ENCODE results near the gene TGM5. TPM values are rescaled to one million over a fixed set of nuclear protein-coding genes. Genes with fewer than 3 reads are reported as not detected.
A peak's percentile ranks its signal among the peaks of the same experiment; 100 is the strongest.

TGM5 gene
- total RNA-seq, 4 donors from 2014 or later: 0.31 to 1.3 (median 0.58) TPM; not detected in 1

- peaks cover 6% of the 10 kb centered on the region for H3K27me3 ChIP-seq
- ATAC-seq: no peak
- no peak overlapping the region for H3K27ac ChIP-seq
- 60 to 62% methylated on average over 4 to 6 of the region's 15 CpGs for WGBS, 2 donors (ENCODE audit: low coverage in 1 of 2)
- no peak for TF ChIP-seq POLR2A (IDR thresholded peaks at IDR 0.05)
- TF ChIP-seq CTCF (IDR thresholded peaks at IDR 0.05): no peak
- no peak for TF ChIP-seq POLR2AphosphoS5 (IDR thresholded peaks at IDR 0.05)
- TF ChIP-seq EP300 (IDR thresholded peaks at IDR 0.05): no peak
- H3K4me3 ChIP-seq: no peak overlapping the region
- H3K9me3 ChIP-seq: no peaks in the 10 kb centered on the region
- peaks cover 0 to 8% (median 0%) of the 10 kb centered on the region in 3 donors for H3K4me1 ChIP-seq
- H3K36me3 ChIP-seq: no peaks in the 10 kb centered on the region
These were observed 20.5 kb upstream of the TGM5 start for GRCh38 chr15:43287254-43287653.

- H3K4me1 ChIP-seq: peaks cover 0 to 8% (median 0%) of the 10 kb centered on the region in 3 donors
- WGBS, 2 donors (ENCODE audit: low coverage in 1 of 2): 40% methylated on average over 3 of the region's 7 CpGs; no CpG with 5 or more reads in 1 of the 2 donors
- no peaks in the 10 kb centered on the region for H3K9me3 ChIP-seq
- ATAC-seq: peak; percentile 7
- TF ChIP-seq POLR2AphosphoS5 (IDR thresholded peaks at IDR 0.05) (no peak), EP300 (IDR thresholded peaks at IDR 0.05) (no peak), POLR2A (IDR thresholded peaks at IDR 0.05) (no peak), CTCF (IDR thresholded peaks at IDR 0.05) (no peak)
- peaks cover 18% of the 10 kb centered on the region for H3K27me3 ChIP-seq
- no peak overlapping the region for H3K4me3 ChIP-seq
- no peaks in the 10 kb centered on the region for H3K36me3 ChIP-seq
- H3K27ac ChIP-seq: no peak overlapping the region
These were observed 19.3 kb upstream of the TGM5 start for GRCh38 chr15:43286074-43286473.

GRCh38 chr15:43285609-43286037 lies 18.9 kb upstream of the TGM5 start:
- TF ChIP-seq CTCF (IDR thresholded peaks at IDR 0.05): peak in 3 of 4 experiments; percentile 82 to 86 (median 84)
- TF ChIP-seq POLR2A (IDR thresholded peaks at IDR 0.05): no peak
- no peak for TF ChIP-seq POLR2AphosphoS5 (IDR thresholded peaks at IDR 0.05)
- TF ChIP-seq EP300 (IDR thresholded peaks at IDR 0.05): no peak
- ATAC-seq: peak; percentile 63
- 0% methylated on average over 2 of the region's 4 CpGs for WGBS, 2 donors (ENCODE audit: low coverage in 1 of 2)

GRCh38 chr15:43283526-43283925 lies 16.8 kb upstream of the TGM5 start:
- no peak for TF ChIP-seq CTCF (IDR thresholded peaks at IDR 0.05)
- TF ChIP-seq POLR2A (IDR thresholded peaks at IDR 0.05): no peak
- TF ChIP-seq EP300 (IDR thresholded peaks at IDR 0.05): no peak
- no peak for TF ChIP-seq POLR2AphosphoS5 (IDR thresholded peaks at IDR 0.05)
- peaks cover 34% of the 10 kb centered on the region for H3K27me3 ChIP-seq
- no peak overlapping the region for H3K4me3 ChIP-seq
- ATAC-seq: no peak
- H3K4me1 ChIP-seq: peaks cover 0 to 8% (median 0%) of the 10 kb centered on the region in 3 donors
- no peak overlapping the region for H3K27ac ChIP-seq
- WGBS, 2 donors (ENCODE audit: low coverage in 1 of 2): 67% methylated on average over 1 of the region's 1 CpG; no CpG with 5 or more reads in 1 of the 2 donors
- no peaks in the 10 kb centered on the region for H3K9me3 ChIP-seq
- H3K36me3 ChIP-seq: no peaks in the 10 kb centered on the region

More at GRCh38 chr15:43285609-43286037, 18.9 kb upstream of the TGM5 start:
- H3K4me3 ChIP-seq: no peak overlapping the region
- peaks cover 0 to 8% (median 0%) of the 10 kb centered on the region in 3 donors for H3K4me1 ChIP-seq
- H3K27ac ChIP-seq: no peak overlapping the region
- peaks cover 20% of the 10 kb centered on the region for H3K27me3 ChIP-seq
- H3K9me3 ChIP-seq: no peaks in the 10 kb centered on the region
- no peaks in the 10 kb centered on the region for H3K36me3 ChIP-seq

- WGBS, 2 donors (ENCODE audit: low coverage in 1 of 2): 83% methylated on average over 2 of the region's 12 CpGs; no CpG with 5 or more reads in 1 of the 2 donors
- no peak overlapping the region for H3K27ac ChIP-seq
These were observed 15.3 kb upstream of the TGM5 start for GRCh38 chr15:43281926-43282602.

More at GRCh38 chr15:43281926-43282602, 15.3 kb upstream of the TGM5 start:
- TF ChIP-seq EP300 (IDR thresholded peaks at IDR 0.05) (no peak), POLR2AphosphoS5 (IDR thresholded peaks at IDR 0.05) (no peak), POLR2A (IDR thresholded peaks at IDR 0.05) (no peak), CTCF (IDR thresholded peaks at IDR 0.05) (no peak)
- Histone ChIP-seq H3K9me3 (no peaks in the 10 kb centered on the region), H3K4me1 (peaks cover 0 to 8% (median 0%) of the 10 kb centered on the region in 3 donors), H3K36me3 (no peaks in the 10 kb centered on the region), H3K4me3 (no peak overlapping the region), H3K27me3 (peaks cover 41% of the 10 kb centered on the region)
- no peak for ATAC-seq

All from gastroesophageal sphincter (tissue), 4 donors.